ENCODE measurements around the gene ATP7B.

The ATP7B gene

GRCh38 chr13:51976423-51976822 is 34.8 kb downstream of the ATP7B start:
- DNase-seq = no peak

DNA sequence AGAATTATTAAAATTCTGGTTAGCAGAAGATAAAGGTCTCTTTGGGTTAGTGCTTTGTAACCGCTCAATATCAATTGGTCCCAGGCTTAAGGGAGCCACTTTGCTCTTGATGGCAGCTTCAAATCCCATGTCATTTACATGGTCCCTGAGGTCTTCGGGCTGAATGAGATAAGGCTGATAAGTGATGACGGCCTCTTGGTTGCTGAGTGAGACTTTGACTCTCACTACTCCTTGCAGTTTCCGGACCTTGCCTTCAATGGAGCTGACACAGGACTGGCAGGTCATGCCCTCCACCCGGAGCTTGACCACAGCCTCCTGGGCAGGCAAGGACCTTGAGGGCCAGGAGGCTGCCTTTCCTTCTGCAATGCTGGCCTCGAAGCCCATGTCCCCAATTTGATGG is 36.8 kb downstream of the ATP7B start:
- DNase-seq = no peak

DNA sequence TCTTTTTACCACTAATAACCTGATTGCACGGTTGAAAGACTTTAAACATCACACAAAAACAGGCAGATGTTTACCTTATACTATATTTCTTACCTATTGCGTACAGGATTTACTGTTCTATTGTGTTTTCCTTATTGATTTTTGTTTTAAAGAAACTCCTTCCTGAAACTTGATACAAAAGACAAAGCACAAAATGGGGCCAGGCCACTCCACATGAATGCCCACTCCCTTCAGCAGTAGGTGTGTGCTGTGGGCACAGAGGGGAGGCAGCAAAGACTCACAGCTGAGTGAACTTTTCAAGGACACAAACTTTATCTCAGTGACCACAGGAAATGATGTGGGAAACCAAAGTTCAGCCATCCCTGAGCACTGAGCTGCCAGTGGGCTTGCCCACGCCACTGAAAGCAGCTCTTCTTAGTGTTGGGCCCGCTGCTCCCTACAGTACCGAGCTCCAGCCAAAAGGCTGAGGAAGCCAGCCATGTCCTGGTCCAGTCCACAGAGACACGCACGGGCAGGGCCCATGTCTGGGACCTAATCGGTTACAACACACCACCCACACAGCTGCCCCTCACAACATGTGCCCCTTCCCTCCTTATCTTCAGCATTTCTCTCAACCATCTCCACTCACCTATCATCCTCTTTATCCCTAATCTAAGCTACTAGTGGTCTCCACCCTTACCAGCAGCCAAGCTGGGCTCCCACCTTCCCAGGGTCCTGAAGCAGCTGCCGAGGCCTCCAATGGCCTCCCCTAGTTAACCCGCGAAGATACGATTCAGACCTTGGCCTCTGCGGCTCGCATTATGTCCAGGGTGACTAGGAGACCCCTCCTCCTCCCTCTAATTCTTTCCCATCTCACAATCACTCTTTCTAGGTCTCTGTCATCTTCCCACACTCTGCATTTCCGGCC is 39.5 kb downstream of the ATP7B start:
- no peak for DNase-seq

DNA sequence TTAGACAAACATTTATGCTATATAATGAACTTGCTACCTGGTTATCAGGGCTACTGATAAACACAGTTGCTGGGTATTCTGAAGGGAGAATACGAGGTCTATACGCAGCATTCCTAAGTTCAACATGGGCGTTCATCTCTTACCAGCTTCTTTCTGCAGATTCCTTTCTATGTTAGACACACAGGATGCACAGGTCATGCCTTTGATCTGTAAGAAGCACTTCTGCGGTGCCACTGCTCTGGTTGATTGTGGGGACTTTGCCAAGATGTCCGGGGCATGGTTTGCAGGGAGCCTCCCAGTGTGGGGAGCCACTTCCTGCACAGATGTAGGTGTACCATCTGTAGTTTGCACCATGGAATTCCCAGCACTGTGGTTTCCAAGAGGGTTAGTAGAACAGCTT is 40.9 kb downstream of the ATP7B start:
- no peak for DNase-seq

- DNase-seq = no peak
Observed at GRCh38 chr13:51967482-51968446, 43.5 kb downstream of the ATP7B start.

GRCh38 chr13:51966186-51966585 is 45.1 kb downstream of the ATP7B start:
- DNase-seq = no peak

DNA sequence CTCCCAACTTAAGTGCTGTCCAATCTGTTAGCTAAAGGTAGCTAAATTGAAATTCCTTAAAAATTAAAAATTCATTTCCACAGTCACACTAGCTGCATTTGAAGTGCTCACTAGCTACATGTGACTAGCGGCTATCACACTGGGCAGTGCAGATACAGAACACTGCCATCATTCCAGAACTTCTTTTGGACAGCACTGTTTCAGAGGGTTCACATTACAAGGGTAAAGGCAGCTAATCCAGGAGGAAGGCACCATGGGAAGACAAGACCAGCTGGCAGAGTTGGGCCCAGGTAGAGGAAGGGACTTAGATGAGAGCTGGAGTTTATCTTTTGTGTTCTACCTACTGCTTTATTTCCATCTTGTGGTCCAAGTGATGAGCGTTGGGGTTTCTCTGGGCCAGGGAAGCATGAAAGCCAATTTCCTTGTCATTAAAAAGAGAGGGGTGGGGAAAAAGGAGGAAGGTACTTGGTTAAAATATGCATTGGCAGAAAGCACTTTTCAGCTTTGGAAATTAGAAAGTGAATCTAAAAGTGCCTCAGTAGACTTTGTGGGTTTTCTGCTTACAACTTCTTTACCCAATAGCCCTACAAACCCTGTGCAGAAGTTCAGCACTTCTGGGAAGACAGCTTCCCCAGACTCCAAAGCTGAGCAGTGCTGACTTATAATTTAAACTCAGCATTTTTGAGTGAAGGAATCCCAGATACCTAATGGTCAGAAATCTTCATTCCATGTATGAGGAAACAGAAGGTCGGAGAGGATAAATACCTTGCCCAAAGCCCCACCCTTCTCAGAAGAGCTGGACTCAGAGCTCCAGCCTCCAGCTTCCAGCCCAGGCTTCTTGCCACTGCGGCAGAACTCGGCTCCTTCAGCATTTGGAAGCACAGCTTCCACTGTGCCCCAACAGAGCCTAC is 49.5 kb downstream of the ATP7B start:
- DNase-seq = no peak

DNA sequence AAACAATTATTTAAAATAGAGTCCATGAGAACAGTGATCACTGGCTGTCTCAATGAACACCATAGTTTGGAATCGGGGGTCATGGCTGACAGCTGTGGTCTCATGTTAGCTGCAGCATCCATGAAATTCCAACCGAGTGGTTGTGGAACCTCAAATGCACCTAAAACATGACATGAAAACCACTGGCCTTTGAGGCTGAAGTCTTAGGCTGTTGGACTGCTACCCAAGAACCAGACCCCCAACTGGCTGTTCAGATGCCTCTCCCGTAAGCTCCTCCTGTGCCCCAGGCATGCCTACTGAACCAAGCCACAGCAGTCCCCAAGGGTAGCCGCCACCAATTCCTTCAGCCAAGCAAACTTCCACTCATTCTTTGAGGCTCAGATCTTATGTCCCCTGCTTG is 50.5 kb downstream of the ATP7B start:
- no peak for DNase-seq

- DNase-seq = no peak
Observed at GRCh38 chr13:51959773-51960172, 51.5 kb downstream of the ATP7B start.

GRCh38 chr13:51958217-51958547 is 53.1 kb downstream of the ATP7B start:
- DNase-seq = no peak

DNA sequence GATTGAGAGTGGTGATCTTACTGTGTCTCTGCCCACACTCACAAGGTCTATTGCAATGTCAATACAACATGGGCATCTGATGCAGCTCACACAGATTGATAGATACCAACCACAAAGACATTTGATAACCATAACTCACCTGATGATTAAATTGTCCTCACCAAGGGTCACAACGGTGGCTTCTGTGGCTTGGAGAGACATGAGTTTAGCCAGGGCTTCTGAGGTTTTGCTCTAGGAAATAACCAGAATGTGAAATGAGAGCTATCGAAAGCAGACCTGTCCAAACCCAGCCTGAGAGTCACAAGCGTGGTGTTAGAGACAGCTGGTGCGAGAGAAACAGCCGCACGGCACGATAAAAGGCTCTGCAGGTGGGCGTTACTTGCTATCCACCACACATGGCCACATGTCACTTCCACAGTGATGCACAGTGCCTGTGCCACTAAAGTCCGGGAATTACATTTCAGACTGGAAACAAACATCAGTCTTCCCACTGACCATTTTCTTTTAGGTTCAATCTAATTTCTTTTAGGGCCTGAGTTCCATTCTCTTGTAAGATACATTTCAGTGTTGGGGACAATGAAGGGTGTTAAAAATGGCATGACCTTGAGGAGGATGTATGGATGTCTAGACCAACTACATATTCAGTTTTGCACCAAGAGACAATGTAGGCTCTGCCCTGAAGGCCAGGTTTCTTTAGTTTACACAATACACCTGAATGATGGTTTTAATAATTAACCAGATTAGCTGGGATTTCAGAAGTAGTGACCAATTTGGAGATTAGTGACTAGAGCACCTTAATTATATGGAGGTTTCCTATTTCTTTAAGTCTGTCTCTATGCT is 53.7 kb downstream of the ATP7B start:
- no peak for DNase-seq

DNA sequence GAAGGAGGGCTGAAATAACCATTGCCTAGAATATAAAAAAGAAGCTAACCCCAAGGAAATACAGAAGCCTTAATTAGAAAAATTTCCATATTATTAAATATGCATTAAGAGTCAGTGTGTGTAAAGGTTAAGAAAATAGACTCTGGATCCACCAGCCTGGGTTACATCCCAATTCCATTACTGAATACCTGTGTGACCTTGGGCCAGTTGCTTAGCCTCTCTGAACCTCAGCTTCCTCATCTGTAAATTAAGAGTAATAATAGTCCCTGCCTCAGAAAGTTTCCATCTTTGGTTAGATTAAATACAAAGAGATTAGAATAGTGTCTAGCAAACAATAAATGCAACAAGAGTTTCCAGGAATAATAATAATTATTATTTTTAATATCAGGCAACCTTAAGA is 54.5 kb downstream of the ATP7B start:
- DNase-seq = no peak

DNA sequence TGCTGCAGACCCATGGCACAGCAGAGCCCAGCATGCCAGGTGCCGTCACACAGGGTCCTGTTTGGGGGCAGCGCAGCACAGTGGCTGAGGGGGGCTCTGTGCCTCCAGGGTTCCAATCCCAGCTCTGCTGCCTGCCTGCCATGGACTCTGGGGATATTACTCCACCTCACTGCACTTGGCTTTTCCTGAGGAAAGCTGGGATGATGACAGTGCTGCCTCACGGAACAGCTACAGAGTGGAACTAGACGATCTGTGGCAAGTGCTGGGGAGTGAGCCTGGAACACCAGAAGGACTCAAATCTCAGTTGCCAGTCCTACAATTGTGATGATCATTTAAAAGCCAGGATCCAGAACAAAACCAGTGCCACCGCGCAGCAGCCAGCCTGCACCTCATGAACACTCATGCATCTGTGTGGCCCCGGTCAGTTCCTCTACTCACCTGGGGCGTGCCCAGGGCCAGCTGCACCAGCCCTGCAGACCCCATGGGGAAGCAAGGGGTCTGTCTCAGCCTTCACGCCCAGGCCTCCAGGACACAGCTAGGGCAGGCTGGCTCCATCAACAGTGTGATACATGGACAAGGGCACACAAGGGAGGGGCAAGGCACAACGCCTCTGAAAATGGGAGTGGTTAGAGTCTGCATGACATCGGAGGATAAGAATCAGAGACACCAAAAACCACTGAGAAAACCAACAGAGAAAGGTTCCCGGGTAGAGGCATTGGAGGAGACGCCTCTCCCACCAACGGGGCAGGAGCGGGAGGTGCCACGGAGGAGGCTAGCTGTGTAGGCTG is 55.2 kb downstream of the ATP7B start:
- DNase-seq = no peak

- DNase-seq = no peak
Observed at GRCh38 chr13:51955281-51955771, 55.9 kb downstream of the ATP7B start.

- no peak for DNase-seq
Observed at GRCh38 chr13:51953347-51954195, 57.7 kb downstream of the ATP7B start.

DNA sequence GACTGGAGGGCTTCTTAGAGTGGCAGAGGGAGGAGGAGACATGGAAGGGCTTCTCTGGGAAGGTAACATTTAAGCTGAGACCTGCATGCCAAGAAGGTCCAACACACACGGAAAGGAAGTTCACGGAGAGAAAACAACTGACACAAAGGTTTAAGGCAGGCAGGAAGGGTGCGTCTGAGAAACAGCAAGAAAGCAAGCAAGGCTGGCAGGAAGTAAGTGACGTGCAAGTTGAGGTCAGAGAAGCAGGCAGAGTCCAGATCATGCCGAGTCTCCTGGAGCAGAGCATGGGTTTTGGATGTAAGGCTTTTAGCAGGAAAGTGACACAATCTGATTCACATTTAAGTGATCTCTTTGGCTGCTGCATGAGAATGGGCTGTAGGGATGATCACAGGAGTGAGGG is 60.5 kb downstream of the ATP7B start:
- DNase-seq = no peak

GRCh38 chr13:51946163-51946669 is 65.0 kb downstream of the ATP7B start:
- no peak for DNase-seq

DNA sequence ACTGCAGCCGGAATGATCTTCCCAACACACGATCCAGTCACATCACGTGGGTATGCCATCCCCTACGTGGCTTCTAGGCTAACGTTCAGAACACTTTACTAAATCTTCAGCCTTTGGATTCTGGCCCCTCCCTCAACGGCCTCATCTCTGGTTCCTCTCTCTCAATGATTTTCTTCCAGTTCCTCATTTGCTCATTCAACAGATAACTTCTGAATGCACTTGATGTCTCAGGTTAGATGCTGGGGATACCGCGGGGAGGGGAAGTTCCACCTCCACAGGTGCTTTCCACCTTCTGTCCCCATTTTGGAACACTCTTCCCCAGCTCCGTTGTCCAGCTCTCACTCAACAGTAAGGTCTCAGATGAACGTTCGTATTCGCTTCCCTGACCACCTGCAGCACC is 66.1 kb downstream of the ATP7B start:
- DNase-seq = no peak

- DNase-seq = no peak
Observed at GRCh38 chr13:51944428-51944827, 66.8 kb downstream of the ATP7B start.

DNA sequence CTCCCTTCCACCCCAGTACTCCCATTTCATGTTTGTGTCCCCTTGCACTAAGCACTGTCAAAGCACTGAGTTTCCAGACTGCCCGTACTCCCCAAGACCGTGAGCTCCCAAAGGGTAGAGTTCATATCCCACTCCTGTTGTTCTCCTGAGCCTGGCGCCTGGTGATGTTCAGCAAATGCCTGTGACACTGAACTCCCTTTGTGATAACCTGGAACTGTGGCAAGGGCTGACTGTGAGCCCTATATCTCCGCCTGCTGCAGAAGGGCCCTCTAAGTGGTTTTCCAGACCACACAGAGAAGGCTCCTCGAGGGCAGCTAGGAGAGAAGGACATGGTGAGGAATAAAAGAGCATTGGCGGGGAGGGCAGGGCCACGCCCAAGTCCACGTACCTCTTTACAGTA is 67.5 kb downstream of the ATP7B start:
- no peak for DNase-seq
